ENCODE results near the gene ASTN1. TPM values are rescaled to one million over a fixed set of nuclear protein-coding genes. Genes with fewer than 3 reads are reported as not detected.
A peak's percentile ranks its signal among the peaks of the same experiment; 100 is the strongest.

Gene ASTN1
- 109 TPM for total RNA-seq

GRCh38 chr1:177164380-177165068 is at the start of gene ASTN1:
ASTN1 (minus strand) TSS chr1:177164712; CDS start chr1:177164676, 36 bp downstream.

GRCh38 chr1:177170756-177171535 is 6.4 kb upstream of the ASTN1 start, which contains the start of gene BRINP2:
BRINP2 (plus strand) TSS chr1:177170958; CDS start chr1:177229877, 58,919 bp downstream.

Small RNAs within 50 kb of the gene (small RNA-seq; reads per million reads assigned to genes)
- gene MIR488, result 98.9 reads per million, percentile 97 among the genes with 10 or more reads in this experiment

Other genes starting within 250 kb of the ASTN1 start
- gene BRINP2, start 6.2 kb upstream of the ASTN1 start, total RNA-seq, result 31.6 TPM